Measurements from ENCODE around the gene PLXDC2. TPM values are rescaled to one million over a fixed set of nuclear protein-coding genes. Genes with fewer than 3 reads are reported as not detected.

The PLXDC2 gene
- polyA plus RNA-seq, 1 of the 3 experiments (the other 2 are of a cell fraction), result 2.5 TPM

DNA sequence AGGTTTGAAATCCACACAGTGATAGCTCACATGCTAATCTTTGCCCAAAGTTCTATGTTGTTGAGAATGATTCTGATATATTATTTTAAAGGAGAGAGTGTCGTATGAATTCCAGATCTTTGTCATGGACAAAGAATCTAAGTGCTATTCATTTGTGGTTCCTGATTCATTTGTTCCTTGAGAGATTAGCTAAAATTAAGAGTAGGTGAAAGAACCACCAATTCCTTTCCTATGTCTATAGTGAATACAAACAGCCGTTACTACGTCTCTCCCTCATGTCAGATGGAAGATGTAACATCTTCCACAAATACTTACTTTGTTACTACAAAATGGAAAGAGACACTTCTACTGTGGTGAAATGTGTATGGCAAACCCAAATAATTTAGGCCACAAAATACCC is 3.3 kb upstream of the PLXDC2 start:
- Histone ChIP-seq H3K9ac (no peak overlapping the region), H4K20me1 (ENCODE audit: insufficient read depth) (no peaks in the 10 kb centered on the region), H3K4me2 (no peak overlapping the region), H3K4me3 (ENCODE audit: low read depth in 2 of 2, low read length in 1 of 2) (no peak overlapping the region), H3K27me3 (ENCODE audit: insufficient read depth) (peaks cover 24% of the 10 kb centered on the region), H3K9me2 (no peaks in the 10 kb centered on the region), H3K36me3 (replicated peaks in 1 of 2; ENCODE audit: control insufficient read depth in 1 of 2, insufficient read depth in 2 of 2, low read length in 1 of 2) (no peaks in the 10 kb centered on the region), H3K79me2 (ENCODE audit: insufficient read depth) (no peaks in the 10 kb centered on the region), H3K9me3 (no peaks in the 10 kb centered on the region), H2AFZ (ENCODE audit: low read depth) (no peak overlapping the region), H3K27ac (ENCODE audit: low read depth in 2 of 2, low read length in 1 of 2) (no peak overlapping the region), H3F3A (replicated peaks; ENCODE audit: insufficient read depth) (no peaks in the 10 kb centered on the region), H3K4me1 (ENCODE audit: control insufficient read depth in 1 of 2, insufficient read depth in 2 of 2, low read depth in 1 of 2, low read length in 1 of 2) (peaks cover 0 to 12% of the 10 kb centered on the region in 2 experiments; a peak in 1 of 4 replicates)
- DNase-seq, result no peak
- ChIA-PET CTCF (interaction anchor here (0.7 to 2.2 kb wide), 2 partner anchors 451 to 1123 kb away, joined by 4 to 6 read pairs; no protein-coding TSS in a partner anchor), POLR2A (no interaction called here)
- TF ChIP-seq, protein P1, sequence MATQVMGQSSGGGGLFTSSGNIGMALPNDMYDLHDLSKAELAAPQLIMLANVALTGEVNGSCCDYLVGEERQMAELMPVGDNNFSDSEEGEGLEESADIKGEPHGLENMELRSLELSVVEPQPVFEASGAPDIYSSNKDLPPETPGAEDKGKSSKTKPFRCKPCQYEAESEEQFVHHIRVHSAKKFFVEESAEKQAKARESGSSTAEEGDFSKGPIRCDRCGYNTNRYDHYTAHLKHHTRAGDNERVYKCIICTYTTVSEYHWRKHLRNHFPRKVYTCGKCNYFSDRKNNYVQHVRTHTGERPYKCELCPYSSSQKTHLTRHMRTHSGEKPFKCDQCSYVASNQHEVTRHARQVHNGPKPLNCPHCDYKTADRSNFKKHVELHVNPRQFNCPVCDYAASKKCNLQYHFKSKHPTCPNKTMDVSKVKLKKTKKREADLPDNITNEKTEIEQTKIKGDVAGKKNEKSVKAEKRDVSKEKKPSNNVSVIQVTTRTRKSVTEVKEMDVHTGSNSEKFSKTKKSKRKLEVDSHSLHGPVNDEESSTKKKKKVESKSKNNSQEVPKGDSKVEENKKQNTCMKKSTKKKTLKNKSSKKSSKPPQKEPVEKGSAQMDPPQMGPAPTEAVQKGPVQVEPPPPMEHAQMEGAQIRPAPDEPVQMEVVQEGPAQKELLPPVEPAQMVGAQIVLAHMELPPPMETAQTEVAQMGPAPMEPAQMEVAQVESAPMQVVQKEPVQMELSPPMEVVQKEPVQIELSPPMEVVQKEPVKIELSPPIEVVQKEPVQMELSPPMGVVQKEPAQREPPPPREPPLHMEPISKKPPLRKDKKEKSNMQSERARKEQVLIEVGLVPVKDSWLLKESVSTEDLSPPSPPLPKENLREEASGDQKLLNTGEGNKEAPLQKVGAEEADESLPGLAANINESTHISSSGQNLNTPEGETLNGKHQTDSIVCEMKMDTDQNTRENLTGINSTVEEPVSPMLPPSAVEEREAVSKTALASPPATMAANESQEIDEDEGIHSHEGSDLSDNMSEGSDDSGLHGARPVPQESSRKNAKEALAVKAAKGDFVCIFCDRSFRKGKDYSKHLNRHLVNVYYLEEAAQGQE (IDR thresholded peaks at IDR 0.05; ENCODE audit: low read depth, low read length), result no peak
- TF ChIP-seq YY1 (IDR thresholded peaks at IDR 0.05; ENCODE audit: low read depth), result no peak
- no peak for TF ChIP-seq TAF1 (IDR thresholded peaks at IDR 0.05; ENCODE audit: borderline replicate concordance, low read depth, low read length)
- no peak for TF ChIP-seq GABPA (IDR thresholded peaks at IDR 0.05; ENCODE audit: low read depth)
- TF ChIP-seq RFX5 (IDR thresholded peaks at IDR 0.05; ENCODE audit: low read length), result no peak
- TF ChIP-seq FOXM1 (IDR thresholded peaks at IDR 0.05; ENCODE audit: low read depth), result no peak
- TF ChIP-seq RXRA (IDR thresholded peaks at IDR 0.05; ENCODE audit: borderline replicate concordance, low read depth), result no peak
- no peak for TF ChIP-seq EP300 (IDR thresholded peaks at IDR 0.05; ENCODE audit: borderline replicate concordance in 1 of 2, low read depth in 1 of 2, low read length in 1 of 2)
- no peak for TF ChIP-seq ELF1 (IDR thresholded peaks at IDR 0.05)
- TF ChIP-seq, protein P2, sequence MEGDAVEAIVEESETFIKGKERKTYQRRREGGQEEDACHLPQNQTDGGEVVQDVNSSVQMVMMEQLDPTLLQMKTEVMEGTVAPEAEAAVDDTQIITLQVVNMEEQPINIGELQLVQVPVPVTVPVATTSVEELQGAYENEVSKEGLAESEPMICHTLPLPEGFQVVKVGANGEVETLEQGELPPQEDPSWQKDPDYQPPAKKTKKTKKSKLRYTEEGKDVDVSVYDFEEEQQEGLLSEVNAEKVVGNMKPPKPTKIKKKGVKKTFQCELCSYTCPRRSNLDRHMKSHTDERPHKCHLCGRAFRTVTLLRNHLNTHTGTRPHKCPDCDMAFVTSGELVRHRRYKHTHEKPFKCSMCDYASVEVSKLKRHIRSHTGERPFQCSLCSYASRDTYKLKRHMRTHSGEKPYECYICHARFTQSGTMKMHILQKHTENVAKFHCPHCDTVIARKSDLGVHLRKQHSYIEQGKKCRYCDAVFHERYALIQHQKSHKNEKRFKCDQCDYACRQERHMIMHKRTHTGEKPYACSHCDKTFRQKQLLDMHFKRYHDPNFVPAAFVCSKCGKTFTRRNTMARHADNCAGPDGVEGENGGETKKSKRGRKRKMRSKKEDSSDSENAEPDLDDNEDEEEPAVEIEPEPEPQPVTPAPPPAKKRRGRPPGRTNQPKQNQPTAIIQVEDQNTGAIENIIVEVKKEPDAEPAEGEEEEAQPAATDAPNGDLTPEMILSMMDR (IDR thresholded peaks at IDR 0.05), result no peak
- TF ChIP-seq FOXJ3 (CRISPR knock-in tag; IDR thresholded peaks at IDR 0.05), result no peak
- TF ChIP-seq USF1 (IDR thresholded peaks at IDR 0.05; ENCODE audit: borderline replicate concordance, low read depth), result no peak
- TF ChIP-seq SIN3A (IDR thresholded peaks at IDR 0.05; ENCODE audit: borderline replicate concordance, low read depth, low read length), result no peak
- TF ChIP-seq JUND (IDR thresholded peaks at IDR 0.05), result no peak
- TF ChIP-seq RCOR1 (IDR thresholded peaks at IDR 0.05; ENCODE audit: low read length), result no peak
- TF ChIP-seq USF2 (IDR thresholded peaks at IDR 0.05; ENCODE audit: borderline replicate concordance, low read depth, low read length), result no peak
- no peak for TF ChIP-seq RAD21 (IDR thresholded peaks at IDR 0.05; ENCODE audit: low read length)
- TF ChIP-seq TCF12 (IDR thresholded peaks at IDR 0.05), result no peak
- TF ChIP-seq FOSL2 (IDR thresholded peaks at IDR 0.05; ENCODE audit: borderline replicate concordance, low read depth), result no peak
- TF ChIP-seq, protein P3, sequence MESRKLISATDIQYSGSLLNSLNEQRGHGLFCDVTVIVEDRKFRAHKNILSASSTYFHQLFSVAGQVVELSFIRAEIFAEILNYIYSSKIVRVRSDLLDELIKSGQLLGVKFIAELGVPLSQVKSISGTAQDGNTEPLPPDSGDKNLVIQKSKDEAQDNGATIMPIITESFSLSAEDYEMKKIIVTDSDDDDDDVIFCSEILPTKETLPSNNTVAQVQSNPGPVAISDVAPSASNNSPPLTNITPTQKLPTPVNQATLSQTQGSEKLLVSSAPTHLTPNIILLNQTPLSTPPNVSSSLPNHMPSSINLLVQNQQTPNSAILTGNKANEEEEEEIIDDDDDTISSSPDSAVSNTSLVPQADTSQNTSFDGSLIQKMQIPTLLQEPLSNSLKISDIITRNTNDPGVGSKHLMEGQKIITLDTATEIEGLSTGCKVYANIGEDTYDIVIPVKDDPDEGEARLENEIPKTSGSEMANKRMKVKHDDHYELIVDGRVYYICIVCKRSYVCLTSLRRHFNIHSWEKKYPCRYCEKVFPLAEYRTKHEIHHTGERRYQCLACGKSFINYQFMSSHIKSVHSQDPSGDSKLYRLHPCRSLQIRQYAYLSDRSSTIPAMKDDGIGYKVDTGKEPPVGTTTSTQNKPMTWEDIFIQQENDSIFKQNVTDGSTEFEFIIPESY (IDR thresholded peaks at IDR 0.05; ENCODE audit: borderline replicate concordance, low read depth), result no peak
- WGBS (ENCODE audit: low lambda C conversion rate), result 72% methylated on average over 3 of the region's 3 CpGs

All from SK-N-SH (cell line).